Iris pigment epithelial cell (primary cell): ENCODE measurements around the gene NR3C1.
A peak's percentile ranks its signal among the peaks of the same experiment; 100 is the strongest.

Source experiments
- DNase-seq: peaks from one replicate; pipeline ENCODE4 v3.0.0-alpha.2; 2011; ENCODE audit warnings: low read depth

Gene NR3C1

GRCh38 chr5:143403593-143404415 is at the start of gene NR3C1:
Gene NR3C1 (minus strand): TSS chr5:143403686. CDS start chr5:143400839, 2,847 bp downstream.
- peak; percentile 88 for DNase-seq

DNA sequence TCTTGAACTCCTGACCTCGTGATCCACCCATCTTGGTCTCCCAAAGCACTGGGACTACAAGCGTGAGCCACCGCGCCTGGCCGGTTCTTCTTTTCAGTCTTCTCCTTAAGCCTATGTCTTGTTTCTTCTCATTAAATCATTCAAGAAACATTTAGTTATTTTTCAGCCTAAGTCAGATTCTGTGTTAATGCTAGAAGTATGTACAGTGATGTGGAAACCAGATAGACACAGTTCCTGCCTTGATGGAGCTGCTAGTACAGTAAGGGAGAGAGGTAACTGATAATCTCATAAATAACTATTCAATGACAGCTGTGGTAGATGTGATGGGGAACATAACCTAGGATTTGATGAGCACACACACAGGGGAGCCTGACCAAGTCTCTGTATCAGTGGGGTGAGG is 46.3 kb upstream of the NR3C1 start:
- DNase-seq, result peak; percentile 53

- DNase-seq, result no peak
These were observed 45.0 kb upstream of the NR3C1 start for GRCh38 chr5:143448518-143448917.

- DNase-seq, result no peak
These were observed 44.5 kb upstream of the NR3C1 start for GRCh38 chr5:143447983-143448382.

GRCh38 chr5:143446535-143447226 is 43.2 kb upstream of the NR3C1 start:
- no peak for DNase-seq

DNA sequence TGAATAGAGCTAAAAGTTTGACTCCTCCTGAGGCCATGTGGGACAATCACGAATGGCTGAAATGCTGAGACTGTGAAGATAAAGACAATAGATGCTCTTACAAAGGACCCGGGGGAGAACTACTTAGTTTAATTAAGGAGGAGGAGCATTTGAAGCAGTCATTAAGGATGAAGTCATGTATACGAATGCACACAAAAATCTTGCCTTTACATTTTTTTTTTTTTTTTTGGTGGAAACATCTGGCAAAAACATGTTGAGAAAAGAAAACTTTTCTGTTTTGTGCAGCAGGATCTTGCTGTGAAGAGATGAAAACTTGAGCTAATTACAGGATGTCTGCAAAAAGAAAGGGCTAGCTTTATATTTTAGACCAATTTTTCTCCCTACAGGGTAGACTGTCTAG is 42.3 kb upstream of the NR3C1 start:
- no peak for DNase-seq

DNA sequence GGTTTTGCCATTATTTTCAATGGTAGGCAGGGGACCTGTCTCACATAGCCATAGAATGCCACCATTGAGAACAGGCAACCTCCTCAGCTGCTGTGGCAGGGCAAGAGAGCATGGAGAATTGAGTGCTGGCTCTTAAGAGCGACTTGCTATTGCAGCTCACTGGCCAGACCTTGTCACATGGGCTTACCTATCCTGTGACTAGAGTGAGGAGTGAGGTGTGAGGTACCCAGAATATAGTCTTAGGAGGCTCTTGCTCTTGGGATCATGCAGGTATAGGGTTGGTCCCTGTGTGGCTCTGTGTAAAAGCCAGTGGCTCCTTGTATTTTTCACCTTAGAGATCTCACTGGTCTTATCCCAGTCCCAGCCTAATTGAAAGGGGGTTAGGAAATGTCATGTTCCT is 39.8 kb upstream of the NR3C1 start:
- DNase-seq, result no peak

DNA sequence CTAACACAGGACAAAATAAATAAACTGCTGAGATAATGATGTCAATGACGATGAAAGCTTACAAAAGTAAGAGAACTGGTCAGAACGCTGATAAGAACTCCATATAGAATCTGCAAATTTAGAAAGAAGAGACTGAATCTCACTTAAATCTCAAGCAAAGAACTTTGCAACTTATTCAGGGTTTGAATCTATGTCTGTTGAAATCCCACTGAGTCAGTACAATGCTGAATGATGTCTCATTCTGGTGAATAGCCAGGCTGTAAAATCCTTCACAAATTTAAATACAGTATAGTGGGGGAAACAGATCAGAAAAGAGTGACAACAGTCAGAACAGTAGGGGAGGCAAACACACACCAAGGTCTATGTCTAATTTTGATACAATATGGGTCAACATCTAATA is 38.9 kb upstream of the NR3C1 start:
- DNase-seq, result peak; percentile 61

DNA sequence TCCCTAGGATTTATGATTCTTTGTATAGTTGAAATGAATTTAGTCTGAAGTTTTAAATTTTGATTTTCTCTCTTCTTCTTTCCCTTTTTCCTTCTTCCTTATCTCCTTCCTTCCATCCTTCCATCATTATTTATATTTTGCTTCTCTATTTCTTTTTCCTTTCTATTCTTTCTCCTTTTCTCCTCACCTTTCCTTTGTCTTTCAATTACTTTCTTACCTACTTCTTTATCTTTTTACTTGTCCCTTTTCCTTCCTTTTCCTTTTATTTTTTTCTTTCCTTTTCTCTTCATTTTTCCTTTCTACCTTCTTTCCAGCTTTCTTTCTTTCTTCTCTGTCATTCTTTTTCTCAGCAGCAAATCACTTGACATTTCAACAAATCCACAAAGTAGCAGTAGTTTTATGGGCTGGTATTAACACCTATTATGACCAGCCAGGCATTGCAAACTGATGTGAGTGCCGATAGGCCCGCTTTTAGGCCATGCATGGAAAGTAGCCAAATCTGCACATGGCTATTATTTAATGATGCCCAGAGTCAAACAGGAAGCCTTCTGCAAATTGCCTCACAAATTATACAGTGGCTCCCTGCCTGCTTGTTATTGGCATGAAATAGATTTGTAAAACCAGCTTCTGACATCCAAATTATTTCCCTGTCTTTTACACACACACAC is 37.1 kb upstream of the NR3C1 start:
- no peak for DNase-seq

DNA sequence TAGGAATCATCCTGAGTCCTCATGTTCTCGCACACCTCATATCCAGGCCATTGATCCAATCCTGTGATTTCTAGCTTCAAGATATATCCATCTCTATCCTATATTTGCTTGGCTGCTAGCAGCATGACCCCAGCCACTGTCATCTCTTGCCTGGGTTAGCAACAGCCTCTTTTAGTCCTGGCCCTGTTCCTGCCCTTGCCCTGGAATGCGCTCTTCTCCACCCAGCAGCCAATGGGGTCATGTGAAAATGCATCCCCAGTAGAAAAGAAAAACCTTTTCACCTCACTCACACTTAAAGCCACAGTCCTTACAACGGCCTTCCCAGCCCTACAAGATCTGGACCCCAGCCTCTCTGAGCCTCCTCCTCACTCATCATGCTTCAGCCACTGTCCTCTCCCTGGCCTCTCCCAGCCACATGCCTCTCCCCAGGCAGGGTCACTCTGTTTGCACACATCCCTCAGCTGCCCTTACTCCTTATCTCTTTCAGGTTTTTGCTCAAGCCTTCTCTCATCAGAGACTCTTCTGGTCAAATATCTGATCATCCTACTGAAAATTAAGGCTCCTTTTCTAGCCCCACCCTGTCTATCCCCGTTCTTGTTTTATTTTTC is 34.3 kb upstream of the NR3C1 start:
- DNase-seq, result no peak

DNA sequence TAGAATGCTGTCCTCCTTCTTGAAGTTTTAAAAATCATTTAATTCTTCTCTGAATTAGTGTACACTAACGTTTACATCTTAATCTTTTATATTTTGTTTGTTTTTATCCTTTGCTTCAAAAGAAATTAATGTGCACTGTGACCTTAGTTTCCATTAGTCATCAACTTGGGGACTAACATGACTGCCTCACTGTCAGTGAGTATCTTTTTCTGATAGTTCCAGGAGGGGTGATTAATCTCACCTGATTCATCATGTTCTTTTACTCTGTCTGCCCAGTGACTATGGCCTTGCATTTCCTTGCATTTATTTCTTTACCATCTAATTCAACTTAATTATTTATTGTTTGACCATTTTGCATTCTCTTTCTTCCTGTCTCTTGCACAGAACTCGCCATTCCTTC is 33.4 kb upstream of the NR3C1 start:
- DNase-seq, result peak; percentile 24

- peak; percentile 48 for DNase-seq
These were observed 31.7 kb upstream of the NR3C1 start for GRCh38 chr5:143435210-143435657.

- no peak for DNase-seq
These were observed 31.0 kb upstream of the NR3C1 start for GRCh38 chr5:143434261-143435209.

DNA sequence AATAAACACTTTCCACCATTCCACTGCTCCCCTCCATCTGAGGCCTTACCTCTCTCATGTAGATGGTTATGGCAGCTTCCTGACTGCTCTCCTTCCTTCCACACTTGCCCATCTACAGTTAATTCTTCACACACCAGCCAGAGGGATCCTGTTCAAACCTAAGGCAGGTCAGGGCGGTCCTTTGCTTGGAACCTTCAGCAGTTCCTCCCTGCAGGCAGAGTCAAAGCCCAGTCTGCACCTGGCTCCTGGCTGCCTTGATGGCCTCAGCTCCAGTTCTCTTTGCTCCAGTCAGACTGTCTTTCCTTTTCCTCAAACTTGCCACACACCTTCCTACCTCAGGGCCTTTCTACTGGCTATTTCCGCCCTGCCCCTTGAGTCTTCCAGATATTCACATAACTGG is 30.2 kb upstream of the NR3C1 start:
- no peak for DNase-seq

- DNase-seq, result no peak
These were observed 29.3 kb upstream of the NR3C1 start for GRCh38 chr5:143432658-143433239.

- no peak for DNase-seq
These were observed 28.3 kb upstream of the NR3C1 start for GRCh38 chr5:143431789-143432188.

GRCh38 chr5:143428738-143429420 is 25.4 kb upstream of the NR3C1 start:
- peak; percentile 29 for DNase-seq

GRCh38 chr5:143428155-143428554 is 24.7 kb upstream of the NR3C1 start:
- no peak for DNase-seq

DNA sequence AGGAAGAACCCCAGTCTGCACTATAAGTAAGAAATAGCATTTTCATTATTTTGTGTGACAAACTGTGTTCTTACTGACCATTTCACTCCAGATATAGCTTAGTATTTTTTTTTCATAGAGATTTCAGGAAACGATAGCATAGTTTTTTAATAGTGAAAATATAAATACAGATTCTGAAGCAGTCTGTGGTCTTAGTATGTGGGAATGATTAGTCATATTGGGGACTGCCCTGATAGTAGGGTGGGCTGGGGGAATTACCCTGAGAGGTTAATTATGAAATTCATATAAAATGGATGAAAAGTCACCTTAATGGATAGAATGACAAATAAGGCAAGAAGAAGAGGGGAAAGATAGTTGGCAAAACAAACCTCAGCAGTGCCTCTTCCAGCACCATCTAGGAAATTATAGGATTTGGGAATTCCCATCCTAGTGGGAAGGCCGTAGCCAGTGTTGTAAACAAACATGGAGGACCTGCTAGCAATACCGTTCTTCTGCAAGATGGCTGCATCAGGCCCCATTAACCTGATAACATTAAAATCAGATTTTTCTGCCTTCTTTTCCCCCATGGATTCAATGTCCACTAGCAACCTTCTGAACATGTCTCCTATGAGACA is 23.7 kb upstream of the NR3C1 start:
- no peak for DNase-seq
